KMS-11 (cell line): ENCODE measurements around the gene NTRK2.

Experiments
- H2AFZ ChIP-seq: fragments of 200-600 bp; sonication (generic); 2 replicates; pipeline ENCODE4 v1.6.1; 2016; ENCODE audit warnings: antibody characterized with exemption, mixed run types, low read depth
- H3K27ac ChIP-seq: fragments of 200-600 bp; sonication (generic); 2 replicates; pipeline ENCODE4 v1.6.1; 2016; ENCODE audit warnings: mild to moderate bottlenecking, mixed run types
- H3K27me3 ChIP-seq: fragments of 200-600 bp; sonication (generic); 2 replicates; pipeline ENCODE4 v1.6.1; 2017; ENCODE audit warnings: mild to moderate bottlenecking, low read depth, mixed run types, moderate library complexity; ENCODE audit not compliant: insufficient read depth
- H3K36me3 ChIP-seq: fragments of 200-600 bp; sonication (generic); 2 replicates; pipeline ENCODE4 v1.6.1; 2017; ENCODE audit warnings: mild to moderate bottlenecking, mixed run types; ENCODE audit not compliant: insufficient read depth
- H3K4me1 ChIP-seq: fragments of 200-600 bp; sonication (generic); 2 replicates; pipeline ENCODE4 v1.6.1; 2016; ENCODE audit warnings: mild to moderate bottlenecking, low read depth, mixed run types; ENCODE audit not compliant: poor library complexity, severe bottlenecking
- H3K4me2 ChIP-seq: fragments of 200-600 bp; sonication (generic); 2 replicates; pipeline ENCODE4 v1.7.0; 2016; ENCODE audit warnings: mild to moderate bottlenecking, mixed run types
- H3K4me3 ChIP-seq: fragments of 200-600 bp; sonication (generic); IDR thresholded peaks from 2 replicates; pipeline ENCODE4 v1.6.1; 2017; ENCODE audit warnings: low read depth, low read length, mixed read lengths; ENCODE audit not compliant: insufficient read depth
- H3K79me2 ChIP-seq: fragments of 200-600 bp; sonication (generic); 2 replicates; pipeline ENCODE4 v1.6.1; 2016; ENCODE audit warnings: low read depth, mixed run types; ENCODE audit not compliant: insufficient read depth
- H3K9ac ChIP-seq: fragments of 200-600 bp; sonication (generic); 2 replicates; pipeline ENCODE4 v1.6.1; 2016; ENCODE audit warnings: mild to moderate bottlenecking, mixed run types
- H4K20me1 ChIP-seq: fragments of 200-600 bp; sonication (generic); 2 replicates; pipeline ENCODE4 v1.6.1; 2016; ENCODE audit warnings: mild to moderate bottlenecking, mixed run types; ENCODE audit not compliant: insufficient read depth
- TF ChIP-seq, protein P1 (sequence below): fragments of 200-600 bp; sonication (generic); conservative IDR thresholded peaks from 2 replicates; pipeline ENCODE4 v1.6.1; 2017; ENCODE audit warnings: low read depth, mild to moderate bottlenecking, antibody characterized with exemption, low read length, moderate library complexity, mixed read lengths

Gene NTRK2

DNA sequence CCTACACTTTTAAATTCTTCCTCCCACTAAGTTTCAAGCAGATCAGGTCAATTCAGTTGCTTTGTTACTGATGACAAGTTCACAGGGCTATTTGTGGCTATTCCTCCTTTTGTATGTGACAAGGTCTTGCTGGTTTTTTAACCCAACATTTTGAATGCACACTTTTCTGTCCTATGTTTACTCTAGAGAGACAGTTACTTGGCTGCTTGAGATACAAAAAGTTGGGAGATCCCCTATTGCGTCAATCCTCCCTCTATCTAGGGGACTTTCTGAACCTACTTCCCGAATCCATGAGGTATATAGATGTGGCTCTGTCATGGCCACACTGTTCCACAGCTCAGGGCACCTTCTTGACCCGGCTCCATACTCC lies 386.7 kb downstream of the NTRK2 start:
- Histone ChIP-seq H3K27me3 (no peaks in the 10 kb centered on the region), H3K4me1 (peaks cover 49% of the 10 kb centered on the region), H3K9ac (peak overlapping the region; percentile 62), H2AFZ (peak overlapping the region; percentile 54), H3K4me2 (peak overlapping the region; percentile 76), H3K79me2 (no peaks in the 10 kb centered on the region), H3K27ac (peak overlapping the region; percentile 90), H3K4me3 (no peak overlapping the region), H4K20me1 (no peaks in the 10 kb centered on the region), H3K36me3 (no peaks in the 10 kb centered on the region)
- TF ChIP-seq, protein P1, sequence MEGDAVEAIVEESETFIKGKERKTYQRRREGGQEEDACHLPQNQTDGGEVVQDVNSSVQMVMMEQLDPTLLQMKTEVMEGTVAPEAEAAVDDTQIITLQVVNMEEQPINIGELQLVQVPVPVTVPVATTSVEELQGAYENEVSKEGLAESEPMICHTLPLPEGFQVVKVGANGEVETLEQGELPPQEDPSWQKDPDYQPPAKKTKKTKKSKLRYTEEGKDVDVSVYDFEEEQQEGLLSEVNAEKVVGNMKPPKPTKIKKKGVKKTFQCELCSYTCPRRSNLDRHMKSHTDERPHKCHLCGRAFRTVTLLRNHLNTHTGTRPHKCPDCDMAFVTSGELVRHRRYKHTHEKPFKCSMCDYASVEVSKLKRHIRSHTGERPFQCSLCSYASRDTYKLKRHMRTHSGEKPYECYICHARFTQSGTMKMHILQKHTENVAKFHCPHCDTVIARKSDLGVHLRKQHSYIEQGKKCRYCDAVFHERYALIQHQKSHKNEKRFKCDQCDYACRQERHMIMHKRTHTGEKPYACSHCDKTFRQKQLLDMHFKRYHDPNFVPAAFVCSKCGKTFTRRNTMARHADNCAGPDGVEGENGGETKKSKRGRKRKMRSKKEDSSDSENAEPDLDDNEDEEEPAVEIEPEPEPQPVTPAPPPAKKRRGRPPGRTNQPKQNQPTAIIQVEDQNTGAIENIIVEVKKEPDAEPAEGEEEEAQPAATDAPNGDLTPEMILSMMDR: no peak

DNA sequence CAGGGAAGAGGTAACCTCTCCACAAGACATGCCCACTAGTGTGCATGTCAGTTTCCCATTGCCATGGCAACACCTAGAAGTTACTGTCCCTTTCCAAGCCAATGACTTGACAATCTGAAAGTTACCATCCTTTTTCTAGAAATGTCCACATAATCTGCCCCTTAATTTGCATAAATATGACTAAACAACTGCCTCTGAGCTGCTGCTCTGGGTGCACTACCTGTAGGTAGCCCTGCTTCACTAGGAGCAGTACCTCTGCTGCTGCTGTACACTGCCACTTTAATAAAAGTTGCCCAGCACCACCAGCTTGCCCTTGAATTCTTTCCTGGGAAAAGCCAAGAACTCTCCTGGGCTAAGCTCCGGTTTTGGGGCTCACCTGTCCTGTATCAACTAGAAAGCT lies 392.4 kb downstream of the NTRK2 start:
- Histone ChIP-seq H3K4me2 (no peak overlapping the region), H4K20me1 (no peaks in the 10 kb centered on the region), H3K4me3 (no peak overlapping the region), H3K4me1 (peaks cover 4% of the 10 kb centered on the region), H3K36me3 (no peaks in the 10 kb centered on the region), H3K27ac (no peak overlapping the region), H2AFZ (no peak overlapping the region), H3K9ac (no peak overlapping the region), H3K79me2 (no peaks in the 10 kb centered on the region), H3K27me3 (no peaks in the 10 kb centered on the region)
- TF ChIP-seq, protein P1: no peak

DNA sequence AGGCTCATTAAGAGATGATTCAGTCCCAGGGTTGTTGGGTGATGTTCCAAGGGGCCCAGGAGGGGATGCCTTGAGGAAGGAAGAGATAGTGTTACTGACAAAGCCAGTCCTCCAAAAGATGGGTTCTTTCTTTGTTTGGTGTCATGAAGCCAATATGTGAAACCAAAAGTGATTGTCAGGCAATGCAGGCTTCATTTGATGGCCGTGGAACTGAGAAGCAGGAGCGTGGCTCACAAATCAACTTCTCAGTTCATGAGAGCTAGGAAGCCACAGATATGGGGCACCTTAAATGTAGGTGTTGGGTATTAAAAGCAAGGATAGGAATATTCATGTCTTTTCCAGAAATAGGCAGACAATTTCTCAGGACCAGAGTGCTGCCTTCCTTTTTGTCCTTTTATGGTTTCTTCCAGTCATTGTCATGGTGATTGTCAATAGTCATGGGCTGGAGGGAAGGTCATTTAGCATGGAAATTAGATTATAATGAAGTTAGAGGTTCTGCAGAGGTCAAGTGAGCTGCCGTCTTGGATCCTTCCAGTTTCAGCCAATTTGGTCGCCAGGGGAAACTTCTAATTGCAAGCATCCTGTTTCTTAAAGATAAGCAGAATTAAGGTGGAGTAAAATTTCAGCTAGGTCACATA lies 393.0 kb downstream of the NTRK2 start:
- TF ChIP-seq, protein P1: no peak
- Histone ChIP-seq H3K27ac (no peak overlapping the region), H3K79me2 (no peaks in the 10 kb centered on the region), H3K36me3 (no peaks in the 10 kb centered on the region), H3K27me3 (no peaks in the 10 kb centered on the region), H4K20me1 (no peaks in the 10 kb centered on the region), H3K4me2 (no peak overlapping the region), H3K9ac (no peak overlapping the region), H3K4me1 (no peaks in the 10 kb centered on the region), H2AFZ (no peak overlapping the region), H3K4me3 (no peak overlapping the region)

DNA sequence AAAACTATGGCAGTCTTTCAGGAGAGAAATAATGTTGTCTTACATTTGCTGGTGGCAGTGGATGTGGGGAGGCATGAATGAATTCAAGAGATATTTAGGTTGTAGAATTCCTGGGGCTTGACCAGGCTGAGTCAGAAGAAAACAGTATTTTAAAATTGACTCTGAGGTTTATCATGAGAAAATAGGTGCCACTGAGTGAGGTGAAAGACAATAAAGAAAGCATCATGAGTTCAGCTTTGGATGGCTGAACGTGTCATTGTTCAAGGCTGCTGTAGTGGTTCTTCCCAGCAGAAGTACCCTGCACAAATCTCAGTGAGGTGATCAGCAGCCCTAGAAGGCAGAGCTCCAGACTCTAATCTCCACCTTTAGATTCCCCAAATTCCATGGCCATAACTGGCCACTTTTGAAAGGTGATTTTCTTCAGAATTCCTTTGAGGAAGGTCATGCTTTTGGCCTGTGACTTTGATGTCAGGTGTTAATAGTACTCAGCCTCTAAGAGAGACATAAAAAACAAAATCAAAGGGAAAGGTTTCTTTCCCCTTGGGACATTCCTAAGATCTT lies 395.4 kb downstream of the NTRK2 start:
- Histone ChIP-seq H2AFZ (no peak overlapping the region), H3K4me1 (no peaks in the 10 kb centered on the region), H3K79me2 (no peaks in the 10 kb centered on the region), H3K4me2 (no peak overlapping the region), H3K36me3 (no peaks in the 10 kb centered on the region), H3K27me3 (no peaks in the 10 kb centered on the region), H3K4me3 (no peak overlapping the region), H4K20me1 (no peaks in the 10 kb centered on the region), H3K9ac (no peak overlapping the region), H3K27ac (no peak overlapping the region)
- TF ChIP-seq, protein P1: no peak
